Mesenchymal stem cell (in vitro differentiated cells and primary cell): ENCODE measurements around the gene COASY.

Experiments
- DNase-seq: peaks from one replicate; pipeline ENCODE4 v3.0.0-alpha.2; 2013
- H2AFZ ChIP-seq: one replicate; pipeline ENCODE4 v1.6.1; 2013; ENCODE audit warnings: low read depth, mild to moderate bottlenecking, control low read depth, inconsistent platforms, low read length, moderate library complexity
- H2AK5ac ChIP-seq: 2 replicates; pipeline ENCODE4 v1.6.1; 2013; ENCODE audit warnings: low read length, moderate library complexity, mild to moderate bottlenecking, inconsistent platforms; ENCODE audit not compliant: severe bottlenecking
- H2BK120ac ChIP-seq: one replicate; pipeline ENCODE4 v1.6.1; 2013; ENCODE audit warnings: low read depth, mild to moderate bottlenecking, inconsistent platforms, low read length, moderate library complexity
- H2BK12ac ChIP-seq, 2 experiments: one replicate each; pipeline ENCODE4 v1.6.1; 2013; ENCODE audit warnings: inconsistent platforms in 2 of 2, low read length in 2 of 2, mild to moderate bottlenecking in 2 of 2, moderate library complexity in 2 of 2, control low read depth in 1 of 2
- H2BK15ac ChIP-seq: one replicate; pipeline ENCODE4 v1.6.1; 2013; ENCODE audit warnings: mild to moderate bottlenecking, low read depth, inconsistent platforms; ENCODE audit not compliant: poor library complexity, severe bottlenecking
- H2BK5ac ChIP-seq: 2 replicates; pipeline ENCODE4 v1.6.1; 2013; ENCODE audit warnings: low read depth, mild to moderate bottlenecking, low read length, control low read depth, inconsistent platforms; ENCODE audit not compliant: poor library complexity, severe bottlenecking
- H3K14ac ChIP-seq, 2 experiments: one replicate each; pipeline ENCODE4 v1.6.1; 2013; ENCODE audit warnings: inconsistent platforms in 2 of 2, low read length in 2 of 2, control low read depth in 1 of 2, mild to moderate bottlenecking in 1 of 2, moderate library complexity in 1 of 2
- H3K18ac ChIP-seq, 2 experiments: one replicate each; pipeline ENCODE4 v1.6.1; 2013; ENCODE audit warnings: inconsistent platforms in 2 of 2, low read length in 2 of 2, control low read depth in 1 of 2, low read depth in 1 of 2, mild to moderate bottlenecking in 1 of 2
- H3K23ac ChIP-seq, 2 experiments: one replicate each; pipeline ENCODE4 v1.6.1; 2013; ENCODE audit warnings: inconsistent platforms in 2 of 2, low read length in 2 of 2, mild to moderate bottlenecking in 2 of 2, moderate library complexity in 2 of 2, control low read depth in 1 of 2
- H3K27ac ChIP-seq: 2 replicates; pipeline ENCODE4 v1.5.1; 2013; ENCODE audit warnings: mild to moderate bottlenecking, moderate library complexity, low read length, control low read depth, inconsistent platforms; ENCODE audit not compliant: poor library complexity, severe bottlenecking
- H3K27me3 ChIP-seq, 2 experiments: 2 replicates each; pipeline versions ENCODE4 v1.6.1 to v1.7.0; 2013; ENCODE audit warnings: low read length in 2 of 2, mild to moderate bottlenecking in 2 of 2, moderate library complexity in 2 of 2, control low read depth in 1 of 2, inconsistent platforms in 1 of 2; ENCODE audit not compliant: control insufficient read depth in 1 of 2, insufficient read depth in 1 of 2
- H3K36me3 ChIP-seq, 2 experiments: 2 replicates each; pipeline versions ENCODE4 v1.6.1 to v1.7.0; 2013; ENCODE audit warnings: low read length in 2 of 2, control low read depth in 1 of 2, inconsistent platforms in 1 of 2, low read depth in 1 of 2, mild to moderate bottlenecking in 1 of 2; ENCODE audit not compliant: insufficient read depth in 2 of 2, control insufficient read depth in 1 of 2
- H3K4ac ChIP-seq, 2 experiments: one replicate each; pipeline ENCODE4 v1.6.1; 2013; ENCODE audit warnings: inconsistent platforms in 2 of 2, low read length in 2 of 2, mild to moderate bottlenecking in 2 of 2, moderate library complexity in 2 of 2, control low read depth in 1 of 2, low read depth in 1 of 2
- H3K4me1 ChIP-seq: 2 replicates; pipeline ENCODE4 v1.6.1; 2013; ENCODE audit warnings: low read depth, low read length, control low read depth; ENCODE audit not compliant: control insufficient read depth, insufficient read depth
- H3K4me2 ChIP-seq: 2 replicates; pipeline ENCODE4 v1.6.1; 2013; ENCODE audit warnings: low read length, mild to moderate bottlenecking, inconsistent platforms; ENCODE audit not compliant: poor library complexity, severe bottlenecking
- H3K4me3 ChIP-seq, 2 experiments: 2 replicates each; pipeline versions ENCODE4 v1.5.1 to v1.7.0; 2013; ENCODE audit warnings: low read length in 2 of 2, mild to moderate bottlenecking in 2 of 2, control low read depth in 1 of 2, low read depth in 1 of 2; ENCODE audit not compliant: insufficient read depth in 1 of 2
- H3K79me1 ChIP-seq: replicated peaks from 2 replicates; pipeline ENCODE4 v1.6.1; 2013; ENCODE audit warnings: mild to moderate bottlenecking, control low read depth, low read length, inconsistent platforms; ENCODE audit not compliant: poor library complexity, severe bottlenecking
- H3K9ac ChIP-seq: 2 replicates; pipeline ENCODE4 v1.7.0; 2013; ENCODE audit warnings: mild to moderate bottlenecking, low read length, moderate library complexity
- H3K9me3 ChIP-seq: 2 replicates; pipeline ENCODE4 v1.7.0; 2013; ENCODE audit warnings: mild to moderate bottlenecking, low read length; ENCODE audit not compliant: control insufficient read depth
- H4K8ac ChIP-seq: one replicate; pipeline ENCODE4 v1.6.1; 2013; ENCODE audit warnings: inconsistent platforms, mild to moderate bottlenecking, low read length, moderate library complexity
- H4K91ac ChIP-seq: one replicate; pipeline ENCODE4 v1.6.1; 2013; ENCODE audit warnings: mild to moderate bottlenecking, low read length, inconsistent platforms
- WGBS: methylation state at CpG from one replicate; pipeline ENCODE4 v1.1.7; 2013; ENCODE audit warnings: mixed read lengths; 5-methylcytosine and 5-hydroxymethylcytosine counted together

COASY gene

GRCh38 chr17:42573095-42573494 is 11.1 kb downstream of the COASY start:
- Histone ChIP-seq H3K4me1 (peaks cover 11% of the 10 kb centered on the region), H4K91ac (no peak overlapping the region), H2BK12ac (no peak overlapping the region), H3K9me3 (no peaks in the 10 kb centered on the region), H2BK120ac (no peak overlapping the region), H3K36me3 (peaks cover 55 to 75% of the 10 kb centered on the region in 2 experiments), H3K27me3 (no peaks in the 10 kb centered on the region), H3K9ac (no peak overlapping the region), H2AFZ (no peak overlapping the region), H3K79me1 (peaks cover 23% of the 10 kb centered on the region), H3K27ac (no peak overlapping the region), H3K4me3 (no peak overlapping the region), H2BK5ac (no peak overlapping the region), H3K18ac (no peak overlapping the region), H4K8ac (peak overlapping the region; percentile 12), H3K4ac (no peak overlapping the region), H3K14ac (no peak overlapping the region), H3K4me2 (no peak overlapping the region), H2AK5ac (no peak overlapping the region), H2BK15ac (no peak overlapping the region), H3K23ac (no peak overlapping the region)
- WGBS = 92% methylated on average over 4 of the region's 4 CpGs
- DNase-seq = no peak

- no peak overlapping the region for H4K91ac ChIP-seq
- no peak overlapping the region for H2AK5ac ChIP-seq
- no peak overlapping the region for H3K23ac ChIP-seq
- H2AFZ ChIP-seq = no peak overlapping the region
- 100% methylated on average over 2 of the region's 3 CpGs for WGBS
- no peak overlapping the region for H3K4me2 ChIP-seq
- no peak overlapping the region for H3K27ac ChIP-seq
- no peak overlapping the region for H4K8ac ChIP-seq
- H3K36me3 ChIP-seq = peaks cover 44 to 66% of the 10 kb centered on the region in 2 experiments
- H3K9me3 ChIP-seq = no peaks in the 10 kb centered on the region
- H3K4ac ChIP-seq = no peak overlapping the region
- no peak overlapping the region for H3K9ac ChIP-seq
- no peaks in the 10 kb centered on the region for H3K27me3 ChIP-seq
- DNase-seq = no peak
- H3K4me3 ChIP-seq = no peak overlapping the region
- H2BK15ac ChIP-seq = no peak overlapping the region
- H2BK120ac ChIP-seq = no peak overlapping the region
- no peak overlapping the region for H2BK5ac ChIP-seq
- H3K79me1 ChIP-seq = peaks cover 18% of the 10 kb centered on the region
- no peak overlapping the region for H3K18ac ChIP-seq
- peaks cover 5% of the 10 kb centered on the region for H3K4me1 ChIP-seq
- no peak overlapping the region for H2BK12ac ChIP-seq
- H3K14ac ChIP-seq = no peak overlapping the region
Observed at GRCh38 chr17:42574463-42574862, 12.5 kb downstream of the COASY start.

- peak overlapping the region in 1 of 2 experiments; percentile 19 for H3K14ac ChIP-seq
- peak overlapping the region; percentile 96 for H3K9ac ChIP-seq
- H2BK15ac ChIP-seq = no peak overlapping the region
- 3% methylated on average over 18 of the region's 18 CpGs for WGBS
- no peak overlapping the region for H3K18ac ChIP-seq
- no peak overlapping the region for H3K27ac ChIP-seq
- H2BK12ac ChIP-seq = no peak overlapping the region
- no peaks in the 10 kb centered on the region for H3K27me3 ChIP-seq
- no peak overlapping the region for H2AK5ac ChIP-seq
- peak overlapping the region; percentile 98 for H3K4me2 ChIP-seq
- peaks cover 46 to 64% of the 10 kb centered on the region in 2 experiments for H3K36me3 ChIP-seq
- no peak overlapping the region for H2BK5ac ChIP-seq
- peak overlapping the region; percentile 43 for H4K8ac ChIP-seq
- peak; percentile 55 for DNase-seq
- H2AFZ ChIP-seq = no peak overlapping the region
- H4K91ac ChIP-seq = no peak overlapping the region
- H3K23ac ChIP-seq = no peak overlapping the region
- H2BK120ac ChIP-seq = no peak overlapping the region
- no peaks in the 10 kb centered on the region for H3K9me3 ChIP-seq
- peaks cover 26% of the 10 kb centered on the region for H3K79me1 ChIP-seq
- peaks cover 5% of the 10 kb centered on the region for H3K4me1 ChIP-seq
- H3K4ac ChIP-seq = peak overlapping the region in 1 of 2 experiments; percentile 40
- peak overlapping the region; percentile 53 to 98 for H3K4me3 ChIP-seq
Observed at GRCh38 chr17:42577140-42577531, 15.2 kb downstream of the COASY start.

- Histone ChIP-seq H3K36me3 (peaks cover 47 to 64% of the 10 kb centered on the region in 2 experiments), H3K9ac (peak within 1 kb of the TSS; percentile 96), H3K4ac (peak within 1 kb of the TSS; percentile 40 to 57), H2BK15ac (no peak within 1 kb of the TSS), H2AFZ (peak within 1 kb of the TSS; percentile 3), H2BK12ac (no peak within 1 kb of the TSS), H2BK5ac (no peak within 1 kb of the TSS), H3K23ac (no peak within 1 kb of the TSS), H3K79me1 (peaks cover 27% of the 10 kb centered on the region), H3K14ac (peak within 1 kb of the TSS in 1 of 2 experiments; percentile 19), H3K4me3 (peak within 1 kb of the TSS; percentile 53 to 98), H3K18ac (peak within 1 kb of the TSS; percentile 14 to 17), H3K27ac (peak within 1 kb of the TSS; percentile 66), H3K4me1 (peaks cover 5% of the 10 kb centered on the region), H3K4me2 (peak within 1 kb of the TSS; percentile 98), H2AK5ac (no peak within 1 kb of the TSS), H2BK120ac (no peak within 1 kb of the TSS), H3K9me3 (no peaks in the 10 kb centered on the region), H4K8ac (peak within 1 kb of the TSS; percentile 43), H4K91ac (peak within 1 kb of the TSS; percentile 9), H3K27me3 (no peaks in the 10 kb centered on the region)
- WGBS = under 1% methylated on average over 52 of the region's 52 CpGs
- peak; percentile 96 for DNase-seq
Observed at GRCh38 chr17:42577532-42578281, 15.8 kb downstream of the COASY start, which contains the start of gene PSMC3IP. Gene PSMC3IP, minus strand, starts transcription at chr17:42577729. Its CDS starts 43 bp downstream, at chr17:42577686.
